A673 (cell line): Measurements from ENCODE around the gene TEN1. TPM values are rescaled to one million over a fixed set of nuclear protein-coding genes. Genes with fewer than 3 reads are reported as not detected.

Experiments
- BruUV-seq: library from RNA; stranded (reverse); fragments of 400-500 nt; replicated peaks from 2 replicates; lab custom pipeline; 2021; lab: Mats Ljungman, UMichigan
- CTCF ChIA-PET: fragments of 300-600 bp; sonication (Branson Sonifier 250); formaldehyde crosslinking; loops from one replicate; lab custom pipeline; 2022; ENCODE audit warnings: antibody characterized with exemption; lab: Charles Lee
- POLR2A ChIA-PET: fragments of 300-600 bp; sonication (Branson Sonifier 250); formaldehyde crosslinking; loops from one replicate; lab custom pipeline; 2022; ENCODE audit warnings: antibody characterized with exemption; ENCODE audit not compliant: low non-redundant PET; lab: Charles Lee
- DNase-seq: peaks from one replicate; pipeline ENCODE4 v3.0.0-alpha.2; 2015; ENCODE audit warnings: low spot score
- H3K27ac ChIP-seq: fragments of 200-600 bp; sonication (generic); 2 replicates; pipeline ENCODE4 v1.5.1; 2016; ENCODE audit warnings: mixed run types, low read depth, mild to moderate bottlenecking, mixed read lengths, antibody characterized with exemption, low read length; ENCODE audit not compliant: poor library complexity, severe bottlenecking
- H3K27me3 ChIP-seq: fragments of 200-600 bp; sonication (generic); replicated peaks from 2 replicates; pipeline ENCODE4 v1.6.1; 2017; ENCODE audit warnings: mixed run types, low read depth, mild to moderate bottlenecking, mixed read lengths, antibody characterized with exemption, low read length; ENCODE audit not compliant: insufficient read depth, poor library complexity
- H3K36me3 ChIP-seq: fragments of 200-600 bp; sonication (generic); 2 replicates; pipeline ENCODE4 v1.6.1; 2016; ENCODE audit warnings: mixed run types, mild to moderate bottlenecking, mixed read lengths, antibody characterized with exemption, low read length; ENCODE audit not compliant: insufficient read depth, poor library complexity, severe bottlenecking
- H3K4me1 ChIP-seq: fragments of 200-600 bp; sonication (generic); 2 replicates; pipeline ENCODE4 v1.6.1; 2017; ENCODE audit warnings: mixed run types, mild to moderate bottlenecking, mixed read lengths, antibody characterized with exemption, low read length; ENCODE audit not compliant: insufficient read depth, poor library complexity, severe bottlenecking
- H3K4me3 ChIP-seq: fragments of 200-600 bp; sonication (generic); 2 replicates; pipeline ENCODE4 v1.5.1; 2016; ENCODE audit warnings: low read depth, mixed run types, mild to moderate bottlenecking, mixed read lengths, low read length; ENCODE audit not compliant: poor library complexity, severe bottlenecking
- H3K9me3 ChIP-seq: fragments of 200-600 bp; sonication (generic); 2 replicates; pipeline ENCODE4 v1.6.1; 2016; ENCODE audit warnings: mixed run types, low read depth, mild to moderate bottlenecking, mixed read lengths, antibody characterized with exemption, low read length; ENCODE audit not compliant: poor library complexity, severe bottlenecking
- EZH2 ChIP-seq: fragments of 200-600 bp; sonication (generic); IDR thresholded peaks from 2 replicates; pipeline ENCODE4 v1.6.1; 2017; ENCODE audit warnings: borderline replicate concordance, low read depth, mild to moderate bottlenecking, mixed read lengths, antibody characterized with exemption, low read length; ENCODE audit not compliant: poor library complexity, severe bottlenecking
- intact Hi-C: fragments of 100-400 bp; cut with micrococcal nuclease; formaldehyde crosslinking; loops from one replicate; pipeline ENCODE4 v1.10.0; 2022; ENCODE audit not compliant: unreplicated experiment
- total RNA-seq: library from RNA; stranded (reverse); gene quantifications from 2 replicates; pipeline ENCODE4 v1.2.3, GENCODE V29; 2021
- TF ChIP-seq, protein P1 (sequence below): fragments of 300-800, 200-600 bp; sonication (generic); conservative IDR thresholded peaks from 2 replicates; pipeline ENCODE4 v1.5.1; 2017; ENCODE audit warnings: low read depth, mild to moderate bottlenecking, antibody characterized with exemption, low read length, moderate library complexity, mixed read lengths

TEN1 gene
- total RNA-seq, 1 experiment from 2014 or later, result 16.2 TPM

DNA sequence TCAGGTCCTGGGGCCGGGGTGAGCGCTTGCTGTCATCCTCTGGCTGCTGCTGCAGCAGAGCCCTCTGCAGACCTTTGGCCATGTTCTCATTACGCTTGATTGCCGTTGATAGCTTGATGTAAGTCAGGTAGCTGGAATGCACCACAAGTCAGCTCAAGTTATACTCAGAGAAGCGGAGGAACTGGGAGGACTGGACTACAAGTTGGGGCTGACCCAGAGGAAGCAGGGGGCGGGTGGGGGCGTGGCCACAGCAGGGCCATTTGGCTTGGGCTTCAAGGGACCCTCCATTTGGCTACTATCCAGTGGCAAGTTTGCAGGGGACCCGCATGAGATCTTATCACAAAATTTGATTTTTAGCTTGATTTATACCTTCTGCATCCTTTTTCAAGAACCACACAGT lies 67.0 kb downstream of the TEN1 start:
- H3K9me3 ChIP-seq, result no peaks in the 10 kb centered on the region
- ChIA-PET CTCF (no interaction called here), POLR2A (interaction anchor here (0.6 kb wide), 1 partner anchor 15 kb away, joined by 3 read pairs; no protein-coding TSS in a partner anchor)
- H3K27me3 ChIP-seq, result no peaks in the 10 kb centered on the region
- no TSS peak for BruUV-seq
- H3K27ac ChIP-seq, result no peak overlapping the region
- TF ChIP-seq, protein P1, sequence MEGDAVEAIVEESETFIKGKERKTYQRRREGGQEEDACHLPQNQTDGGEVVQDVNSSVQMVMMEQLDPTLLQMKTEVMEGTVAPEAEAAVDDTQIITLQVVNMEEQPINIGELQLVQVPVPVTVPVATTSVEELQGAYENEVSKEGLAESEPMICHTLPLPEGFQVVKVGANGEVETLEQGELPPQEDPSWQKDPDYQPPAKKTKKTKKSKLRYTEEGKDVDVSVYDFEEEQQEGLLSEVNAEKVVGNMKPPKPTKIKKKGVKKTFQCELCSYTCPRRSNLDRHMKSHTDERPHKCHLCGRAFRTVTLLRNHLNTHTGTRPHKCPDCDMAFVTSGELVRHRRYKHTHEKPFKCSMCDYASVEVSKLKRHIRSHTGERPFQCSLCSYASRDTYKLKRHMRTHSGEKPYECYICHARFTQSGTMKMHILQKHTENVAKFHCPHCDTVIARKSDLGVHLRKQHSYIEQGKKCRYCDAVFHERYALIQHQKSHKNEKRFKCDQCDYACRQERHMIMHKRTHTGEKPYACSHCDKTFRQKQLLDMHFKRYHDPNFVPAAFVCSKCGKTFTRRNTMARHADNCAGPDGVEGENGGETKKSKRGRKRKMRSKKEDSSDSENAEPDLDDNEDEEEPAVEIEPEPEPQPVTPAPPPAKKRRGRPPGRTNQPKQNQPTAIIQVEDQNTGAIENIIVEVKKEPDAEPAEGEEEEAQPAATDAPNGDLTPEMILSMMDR, result no peak
- TF ChIP-seq EZH2, result no peak
- peaks cover 82% of the 10 kb centered on the region for H3K36me3 ChIP-seq
- H3K4me3 ChIP-seq, result no peak overlapping the region
- H3K4me1 ChIP-seq, result no peaks in the 10 kb centered on the region
- DNase-seq, result no peak
- intact Hi-C loops, result no loop called here

DNA sequence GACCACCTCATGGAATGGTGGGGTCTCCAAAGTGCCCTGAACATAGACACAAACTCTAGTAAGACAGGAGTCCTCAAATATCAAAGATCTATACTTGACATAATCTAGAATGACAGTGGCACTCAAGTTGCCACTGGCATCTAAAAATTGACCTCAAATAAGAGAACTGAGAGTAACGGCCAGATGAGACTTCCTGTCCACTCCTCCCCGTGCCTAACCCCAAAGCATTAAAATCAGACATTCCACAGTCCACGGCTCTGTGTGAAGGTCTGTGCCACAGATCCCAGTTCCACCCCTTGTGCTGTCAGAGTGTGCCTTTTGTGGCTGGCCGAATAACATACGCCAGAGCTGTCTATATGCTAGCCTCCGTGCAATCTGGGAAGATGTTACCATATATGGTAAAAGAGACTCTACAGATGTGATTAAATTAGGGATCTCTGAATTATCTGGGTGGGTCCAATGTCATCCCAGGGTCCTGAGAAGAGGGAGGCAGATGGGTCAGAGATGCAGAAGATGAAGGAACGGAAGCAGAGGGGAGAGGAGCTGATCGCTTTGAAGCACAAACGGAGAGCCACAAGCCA lies 69.1 kb downstream of the TEN1 start:
- no peaks in the 10 kb centered on the region for H3K9me3 ChIP-seq
- DNase-seq, result no peak
- no peak overlapping the region for H3K27ac ChIP-seq
- no peaks in the 10 kb centered on the region for H3K27me3 ChIP-seq
- no peak for TF ChIP-seq EZH2
- TF ChIP-seq, protein P1, result no peak
- no TSS peak for BruUV-seq
- peaks cover 75% of the 10 kb centered on the region for H3K36me3 ChIP-seq
- no peak overlapping the region for H3K4me3 ChIP-seq
- intact Hi-C loops, result no loop called here
- ChIA-PET POLR2A (no interaction called here), CTCF (interaction anchor here (0.7 kb wide), 1 partner anchor 63 kb away, joined by 3 read pairs; no protein-coding TSS in a partner anchor)
- peaks cover under 1% of the 10 kb centered on the region for H3K4me1 ChIP-seq

DNA sequence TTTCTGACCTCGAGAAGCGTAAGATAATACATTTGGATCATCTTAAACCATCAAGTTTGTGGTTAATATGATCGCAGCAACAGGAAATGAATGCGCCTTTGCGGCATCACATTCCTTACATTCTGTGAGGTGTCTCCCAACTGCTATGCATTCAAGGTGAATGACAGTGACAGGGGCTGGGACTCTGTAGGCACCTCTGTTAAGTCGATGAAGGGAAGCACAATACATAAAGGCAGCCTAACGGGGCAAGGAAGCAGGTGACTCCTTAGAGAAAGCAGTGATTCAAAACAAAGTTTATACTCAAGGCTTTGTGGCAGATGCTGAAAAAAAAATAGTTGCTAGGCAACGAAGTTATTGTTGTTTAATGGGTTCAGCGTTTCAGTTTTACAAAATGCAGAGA lies 69.7 kb downstream of the TEN1 start:
- Histone ChIP-seq H3K4me1 (peaks cover 6% of the 10 kb centered on the region), H3K36me3 (peaks cover 69% of the 10 kb centered on the region), H3K27me3 (no peaks in the 10 kb centered on the region), H3K9me3 (no peaks in the 10 kb centered on the region), H3K4me3 (no peak overlapping the region), H3K27ac (no peak overlapping the region)
- intact Hi-C loops, result no loop called here
- ChIA-PET CTCF (interaction anchor here (0.5 kb wide), 1 partner anchor 50 kb away, joined by 6 read pairs; no protein-coding TSS in a partner anchor), POLR2A (no interaction called here)
- no peak for TF ChIP-seq EZH2
- DNase-seq, result peak; percentile 31
- BruUV-seq, result no TSS peak
